Glutamatergic neuron (in vitro differentiated cells): ENCODE data around the gene PGF. TPM values are rescaled to one million over a fixed set of nuclear protein-coding genes. Genes with fewer than 3 reads are reported as not detected.

Experiments used
- DNase-seq: peaks from one replicate; pipeline ENCODE4 v3.0.0; 2022
- H3K27ac Mint-ChIP-seq: one replicate; pipeline ENCODE4 v1.8.0; 2020; ENCODE audit warnings: mild to moderate bottlenecking, mixed read lengths, inconsistent platforms; ENCODE audit not compliant: unreplicated experiment
- H3K27me3 Mint-ChIP-seq: one replicate; pipeline ENCODE4 v1.8.0; 2020; ENCODE audit warnings: mild to moderate bottlenecking, moderate library complexity, mixed read lengths, inconsistent platforms; ENCODE audit not compliant: unreplicated experiment
- H3K36me3 Mint-ChIP-seq: one replicate; pipeline ENCODE4 v1.8.0; 2020; ENCODE audit warnings: mild to moderate bottlenecking, mixed read lengths, inconsistent platforms; ENCODE audit not compliant: unreplicated experiment
- H3K4me1 Mint-ChIP-seq: one replicate; pipeline ENCODE4 v1.8.0; 2020; ENCODE audit warnings: mild to moderate bottlenecking, low read depth, mixed read lengths, inconsistent platforms; ENCODE audit not compliant: unreplicated experiment
- H3K4me3 Mint-ChIP-seq: one replicate; pipeline ENCODE4 v1.8.0; 2020; ENCODE audit warnings: mild to moderate bottlenecking, mixed read lengths, inconsistent platforms; ENCODE audit not compliant: unreplicated experiment
- H3K9me3 Mint-ChIP-seq: one replicate; pipeline ENCODE4 v1.8.0; 2020; ENCODE audit warnings: mild to moderate bottlenecking, moderate library complexity, mixed read lengths, inconsistent platforms; ENCODE audit not compliant: unreplicated experiment
- total RNA-seq: library from RNA; stranded (reverse); fragmentation: NEBNext Ultra II Directional; extraction: Animal tissue kit (Norgen Biotek cat#: 25700); gene quantifications from one replicate; pipeline ENCODE4 v1.2.1, GENCODE V29; 2021; ENCODE audit not compliant: unreplicated experiment
- TF ChIP-seq, protein P1 (sequence below): fragments of 200-600 bp; sonication (generic); IDR thresholded peaks from one replicate; pipeline ENCODE4 v1.5.0; 2021; ENCODE audit not compliant: partially characterized antibody, unreplicated experiment

PGF gene
- total RNA-seq, 1 donor from 2014 or later = 7.9 TPM

DNA sequence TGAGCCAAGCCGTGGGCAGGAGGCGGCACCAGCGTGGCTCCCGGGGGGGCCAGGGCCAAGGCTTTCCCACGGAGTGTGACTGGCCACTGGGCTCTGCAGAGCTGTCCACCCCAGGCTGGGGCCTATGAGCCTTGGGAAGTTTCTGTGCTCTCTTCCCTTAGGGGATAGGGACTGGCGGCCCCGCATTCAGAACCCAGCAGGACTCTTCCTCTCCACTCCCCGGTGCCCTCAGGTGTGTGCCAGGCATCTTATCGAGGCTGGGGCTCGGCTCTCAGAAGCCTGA, 29.6 kb upstream of the PGF start:
- H3K9me3 Mint-ChIP-seq = peaks cover 2% of the 10 kb centered on the region
- H3K27ac Mint-ChIP-seq = no peak overlapping the region
- H3K4me3 Mint-ChIP-seq = no peak overlapping the region
- peaks cover 2% of the 10 kb centered on the region for H3K4me1 Mint-ChIP-seq
- no peaks in the 10 kb centered on the region for H3K36me3 Mint-ChIP-seq
- no peak for DNase-seq
- TF ChIP-seq, protein P1, sequence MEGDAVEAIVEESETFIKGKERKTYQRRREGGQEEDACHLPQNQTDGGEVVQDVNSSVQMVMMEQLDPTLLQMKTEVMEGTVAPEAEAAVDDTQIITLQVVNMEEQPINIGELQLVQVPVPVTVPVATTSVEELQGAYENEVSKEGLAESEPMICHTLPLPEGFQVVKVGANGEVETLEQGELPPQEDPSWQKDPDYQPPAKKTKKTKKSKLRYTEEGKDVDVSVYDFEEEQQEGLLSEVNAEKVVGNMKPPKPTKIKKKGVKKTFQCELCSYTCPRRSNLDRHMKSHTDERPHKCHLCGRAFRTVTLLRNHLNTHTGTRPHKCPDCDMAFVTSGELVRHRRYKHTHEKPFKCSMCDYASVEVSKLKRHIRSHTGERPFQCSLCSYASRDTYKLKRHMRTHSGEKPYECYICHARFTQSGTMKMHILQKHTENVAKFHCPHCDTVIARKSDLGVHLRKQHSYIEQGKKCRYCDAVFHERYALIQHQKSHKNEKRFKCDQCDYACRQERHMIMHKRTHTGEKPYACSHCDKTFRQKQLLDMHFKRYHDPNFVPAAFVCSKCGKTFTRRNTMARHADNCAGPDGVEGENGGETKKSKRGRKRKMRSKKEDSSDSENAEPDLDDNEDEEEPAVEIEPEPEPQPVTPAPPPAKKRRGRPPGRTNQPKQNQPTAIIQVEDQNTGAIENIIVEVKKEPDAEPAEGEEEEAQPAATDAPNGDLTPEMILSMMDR = no peak
- peaks cover 6% of the 10 kb centered on the region for H3K27me3 Mint-ChIP-seq

- H3K36me3 Mint-ChIP-seq = no peaks in the 10 kb centered on the region
- H3K4me1 Mint-ChIP-seq = peaks cover 4% of the 10 kb centered on the region
- H3K27me3 Mint-ChIP-seq = peaks cover 6% of the 10 kb centered on the region
- H3K27ac Mint-ChIP-seq = no peak overlapping the region
- no peak overlapping the region for H3K4me3 Mint-ChIP-seq
- TF ChIP-seq, protein P1 = no peak
- DNase-seq = no peak
- H3K9me3 Mint-ChIP-seq = peaks cover 5% of the 10 kb centered on the region
Observed at GRCh38 chr14:74984236-74985027, 29.0 kb upstream of the PGF start.

DNA sequence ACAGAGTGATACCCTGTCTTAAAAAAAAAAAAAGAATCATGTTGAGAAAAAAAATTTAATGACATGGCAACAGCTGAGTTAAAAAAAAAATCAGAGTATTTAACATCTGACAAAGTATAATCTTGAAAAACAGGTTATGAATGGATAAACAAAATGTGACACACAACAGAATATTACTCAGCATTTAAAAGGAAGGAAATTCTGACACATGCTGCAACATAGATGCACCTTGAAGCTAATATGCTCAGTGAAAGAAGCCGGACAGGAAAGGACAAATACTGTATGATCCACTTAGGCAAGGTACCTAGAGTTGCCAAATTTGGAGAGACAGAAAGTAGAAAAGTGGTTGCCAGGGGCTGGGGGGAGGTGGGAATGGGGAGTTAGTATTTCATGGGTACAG, 27.9 kb upstream of the PGF start:
- DNase-seq = no peak
- H3K4me3 Mint-ChIP-seq = no peak overlapping the region

GRCh38 chr14:74982661-74983060, 27.3 kb upstream of the PGF start:
- H3K4me3 Mint-ChIP-seq = no peak overlapping the region
- DNase-seq = no peak
- H3K4me1 Mint-ChIP-seq = peaks cover 8% of the 10 kb centered on the region
- H3K36me3 Mint-ChIP-seq = no peaks in the 10 kb centered on the region
- TF ChIP-seq, protein P1 = no peak
- H3K9me3 Mint-ChIP-seq = peaks cover 3% of the 10 kb centered on the region
- H3K27ac Mint-ChIP-seq = no peak overlapping the region
- peaks cover 10% of the 10 kb centered on the region for H3K27me3 Mint-ChIP-seq

More for the DNA sequence above, 27.9 kb upstream of the PGF start:
- peaks cover 5% of the 10 kb centered on the region for H3K9me3 Mint-ChIP-seq
- H3K36me3 Mint-ChIP-seq = no peaks in the 10 kb centered on the region
- H3K4me1 Mint-ChIP-seq = peaks cover 8% of the 10 kb centered on the region
- no peak overlapping the region for H3K27ac Mint-ChIP-seq
- peaks cover 10% of the 10 kb centered on the region for H3K27me3 Mint-ChIP-seq
- TF ChIP-seq, protein P1 = no peak

DNA sequence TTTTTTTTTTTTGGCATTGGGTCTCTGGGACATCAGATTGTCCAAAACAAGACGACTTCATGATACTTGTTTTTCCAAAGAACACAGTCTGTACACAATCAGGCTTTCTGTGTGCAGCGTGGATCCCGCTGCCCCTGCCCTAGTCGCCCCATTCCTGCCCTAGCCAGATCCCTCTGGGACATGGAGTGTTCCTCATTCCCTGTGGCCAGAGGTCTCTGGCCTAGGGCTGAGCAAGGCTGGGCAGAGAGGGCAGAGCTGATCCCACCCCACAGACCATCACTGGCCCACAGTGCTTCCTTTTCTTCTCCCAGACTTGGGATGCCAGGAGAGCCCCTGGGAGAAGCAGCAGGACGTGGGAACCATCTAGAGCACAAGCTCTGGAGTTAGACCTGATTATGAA, 26.4 kb upstream of the PGF start:
- H3K9me3 Mint-ChIP-seq = peaks cover 6% of the 10 kb centered on the region
- no peak overlapping the region for H3K27ac Mint-ChIP-seq
- peaks cover 13% of the 10 kb centered on the region for H3K4me1 Mint-ChIP-seq
- no peak overlapping the region for H3K4me3 Mint-ChIP-seq
- no peak for DNase-seq
- no peaks in the 10 kb centered on the region for H3K36me3 Mint-ChIP-seq
- H3K27me3 Mint-ChIP-seq = peaks cover 12% of the 10 kb centered on the region
- TF ChIP-seq, protein P1 = no peak
